Keratinocyte (primary cell): Measurements from ENCODE around the gene MT3. TPM values are rescaled to one million over a fixed set of nuclear protein-coding genes. Genes with fewer than 3 reads are reported as not detected.

ENCODE experiments used
- DNase-seq: peaks from one replicate; pipeline ENCODE4 v3.0.0-alpha.2; 2011; ENCODE audit warnings: low read depth, missing footprints, low spot score
- FAIRE-seq: peaks from 2 replicates; lab custom pipeline; 2011; peaks lifted over from hg19 to GRCh38; lab: Jason Lieb, UNC
- H2AFZ ChIP-seq: 2 replicates; pipeline ENCODE4 v1.6.0; 2012; ENCODE audit warnings: low read length, control low read depth, inconsistent platforms; ENCODE audit not compliant: control insufficient read depth
- H3K27ac ChIP-seq: 2 replicates; pipeline ENCODE4 v1.5.1; 2011; ENCODE audit warnings: low read length; ENCODE audit not compliant: control insufficient read depth, insufficient read depth
- H3K27me3 ChIP-seq: 3 replicates; pipeline ENCODE4 v1.6.0; 2011; ENCODE audit warnings: low read length; ENCODE audit not compliant: control insufficient read depth, insufficient read depth; ENCODE audit errors: extremely low read depth
- H3K36me3 ChIP-seq, 2 experiments: 2 replicates in 1 of 2; 3 replicates in 1 of 2; pipeline ENCODE4 v1.5.1; 2011; ENCODE audit warnings: low read length in 2 of 2, mild to moderate bottlenecking in 1 of 2; ENCODE audit not compliant: control insufficient read depth in 2 of 2, insufficient read depth in 2 of 2; ENCODE audit errors: extremely low read depth in 1 of 2
- H3K4me1 ChIP-seq: 3 replicates; pipeline ENCODE4 v1.5.1; 2011; ENCODE audit warnings: low read length; ENCODE audit not compliant: control insufficient read depth, insufficient read depth; ENCODE audit errors: extremely low read depth
- H3K4me2 ChIP-seq: 3 replicates; pipeline ENCODE4 v1.6.0; 2011; ENCODE audit warnings: low read depth, low read length; ENCODE audit not compliant: control insufficient read depth, insufficient read depth; ENCODE audit errors: extremely low read depth
- H3K4me3 ChIP-seq, 3 experiments: fragments of 200-600 bp in 1 of 3; sonication (generic) in 1 of 3; 2 replicates in 2 of 3; 3 replicates in 1 of 3; pipeline ENCODE4 v1.5.1; 2011 to 2016; ENCODE audit warnings: low read length in 3 of 3, mild to moderate bottlenecking in 3 of 3, control low read depth in 2 of 3, inconsistent platforms in 1 of 3, low read depth in 1 of 3, mixed read lengths in 1 of 3, mixed run types in 1 of 3, moderate library complexity in 1 of 3; ENCODE audit not compliant: control insufficient read depth in 2 of 3, insufficient read depth in 2 of 3; ENCODE audit errors: extremely low read depth in 1 of 3
- H3K79me2 ChIP-seq: 2 replicates; pipeline ENCODE4 v1.6.0; 2012; ENCODE audit warnings: low read length; ENCODE audit not compliant: control insufficient read depth, insufficient read depth
- H3K9ac ChIP-seq: 3 replicates; pipeline ENCODE4 v1.6.0; 2011; ENCODE audit warnings: low read length; ENCODE audit not compliant: control insufficient read depth, insufficient read depth; ENCODE audit errors: extremely low read depth
- H3K9me1 ChIP-seq: 3 replicates; pipeline ENCODE4 v1.6.0; 2011; ENCODE audit warnings: low read length; ENCODE audit not compliant: control insufficient read depth, insufficient read depth; ENCODE audit errors: extremely low read depth
- H3K9me3 ChIP-seq: 2 replicates; pipeline ENCODE4 v1.5.1; 2012; ENCODE audit warnings: low read depth, low read length; ENCODE audit not compliant: control insufficient read depth
- H4K20me1 ChIP-seq: 3 replicates; pipeline ENCODE4 v1.6.0; 2011; ENCODE audit warnings: low read length; ENCODE audit not compliant: control insufficient read depth, insufficient read depth; ENCODE audit errors: extremely low read depth
- CTCF ChIP-seq, 3 experiments: IDR thresholded peaks in 1 of 3; conservative IDR thresholded peaks in 1 of 3; optimal IDR thresholded peaks in 1 of 3; 2 replicates in 2 of 3; 3 replicates in 1 of 3; pipeline versions ENCODE3 to v1.5.1; 2011; ENCODE audit warnings: low read length in 3 of 3, mild to moderate bottlenecking in 3 of 3, moderate library complexity in 2 of 3, control low read depth in 1 of 3, inconsistent platforms in 1 of 3; ENCODE audit not compliant: insufficient read depth in 2 of 3; ENCODE audit errors: extremely low read depth in 1 of 3
- EZH2 ChIP-seq: IDR thresholded peaks from one replicate; pipeline ENCODE4 v1.6.1; 2012; ENCODE audit warnings: inconsistent platforms, mild to moderate bottlenecking, low read length, moderate library complexity
- dilution Hi-C: fragments of 300-500 bp; cut with MboI; formaldehyde crosslinking; loops from one replicate; pipeline ENCODE4 v1.7.0; 2020; ENCODE audit warnings: low sequenced_read_pairs; ENCODE audit not compliant: extremely low pct_ligation_motif_present
- polyA plus RNA-seq, 5 experiments: library from polyadenylated mRNA; depleted of rRNA in 3 of 5; stranded (reverse) in 3 of 5; stranded (forward) in 1 of 5; unstranded in 1 of 5; fragments of >200 nt; gene quantifications; 1 replicate in 1 of 5; 2 replicates in 3 of 5; 3 replicates in 1 of 5; pipeline versions ENCODE4 v1.2.1 to v1.2.3, GENCODE V29; 2011 to 2012; ENCODE audit warnings: missing spikeins in 2 of 5, low read depth in 1 of 5, low replicate concordance in 1 of 5

Gene MT3
- polyA plus RNA-seq, 1 donor (not counting 4 experiments of a cell fraction or from before 2014, with no cell fraction given): not detected

GRCh38 chr16:56611281-56611833 is 22.0 kb downstream of the MT3 start:
- Histone ChIP-seq H3K4me3 (no peak overlapping the region), H3K9me1 (no peaks in the 10 kb centered on the region), H3K9me3 (no peaks in the 10 kb centered on the region), H3K4me1 (peaks cover 69% of the 10 kb centered on the region), H2AFZ (no peak overlapping the region), H4K20me1 (no peaks in the 10 kb centered on the region), H3K4me2 (peak overlapping the region; percentile 95), H3K27ac (peak overlapping the region; percentile 95), H3K9ac (peak overlapping the region; percentile 78), H3K79me2 (no peaks in the 10 kb centered on the region), H3K36me3 (no peaks in the 10 kb centered on the region), H3K27me3 (no peaks in the 10 kb centered on the region)
- dilution Hi-C loops: no loop called here
- FAIRE-seq (no peak), DNase-seq (no peak)
- no peak for TF ChIP-seq CTCF (optimal IDR thresholded peaks at IDR 0.05 in 1 of 3, IDR thresholded peaks at IDR 0.05 in 1 of 3, conservative IDR thresholded peaks at IDR 0.05 in 1 of 3; ENCODE audit: extremely low read depth in 1 of 3, insufficient read depth in 2 of 3, low read length in 3 of 3)
- no peak for TF ChIP-seq EZH2

GRCh38 chr16:56613706-56614105 is 24.4 kb downstream of the MT3 start:
- no peaks in the 10 kb centered on the region for H4K20me1 ChIP-seq
- no peaks in the 10 kb centered on the region for H3K79me2 ChIP-seq
- FAIRE-seq (no peak), DNase-seq (no peak)
- no peak overlapping the region for H3K4me3 ChIP-seq
- dilution Hi-C loops: no loop called here
- TF ChIP-seq CTCF (optimal IDR thresholded peaks at IDR 0.05 in 1 of 3, IDR thresholded peaks at IDR 0.05 in 1 of 3, conservative IDR thresholded peaks at IDR 0.05 in 1 of 3; ENCODE audit: extremely low read depth in 1 of 3, insufficient read depth in 2 of 3, low read length in 3 of 3) (no peak), EZH2 (no peak)
- H3K4me1 ChIP-seq: peaks cover 59% of the 10 kb centered on the region
- peak overlapping the region; percentile 65 for H3K27ac ChIP-seq
- no peaks in the 10 kb centered on the region for H3K9me3 ChIP-seq
- H3K4me2 ChIP-seq: peak overlapping the region; percentile 32
- H3K9me1 ChIP-seq: no peaks in the 10 kb centered on the region
- no peak overlapping the region for H3K9ac ChIP-seq
- no peaks in the 10 kb centered on the region for H3K27me3 ChIP-seq
- H3K36me3 ChIP-seq: no peaks in the 10 kb centered on the region
- H2AFZ ChIP-seq: no peak overlapping the region
